Hematopoietic multipotent progenitor cell treated with erythropoietin and hydrocortisone succinate and interleukin-3 and kit ligand, for 4 days (in vitro differentiated cells): ENCODE measurements around the gene STUB1.

ENCODE experiments used
- DNase-seq: peaks from one replicate; pipeline ENCODE4 v3.0.0-alpha.2; 2015

STUB1 gene

DNA sequence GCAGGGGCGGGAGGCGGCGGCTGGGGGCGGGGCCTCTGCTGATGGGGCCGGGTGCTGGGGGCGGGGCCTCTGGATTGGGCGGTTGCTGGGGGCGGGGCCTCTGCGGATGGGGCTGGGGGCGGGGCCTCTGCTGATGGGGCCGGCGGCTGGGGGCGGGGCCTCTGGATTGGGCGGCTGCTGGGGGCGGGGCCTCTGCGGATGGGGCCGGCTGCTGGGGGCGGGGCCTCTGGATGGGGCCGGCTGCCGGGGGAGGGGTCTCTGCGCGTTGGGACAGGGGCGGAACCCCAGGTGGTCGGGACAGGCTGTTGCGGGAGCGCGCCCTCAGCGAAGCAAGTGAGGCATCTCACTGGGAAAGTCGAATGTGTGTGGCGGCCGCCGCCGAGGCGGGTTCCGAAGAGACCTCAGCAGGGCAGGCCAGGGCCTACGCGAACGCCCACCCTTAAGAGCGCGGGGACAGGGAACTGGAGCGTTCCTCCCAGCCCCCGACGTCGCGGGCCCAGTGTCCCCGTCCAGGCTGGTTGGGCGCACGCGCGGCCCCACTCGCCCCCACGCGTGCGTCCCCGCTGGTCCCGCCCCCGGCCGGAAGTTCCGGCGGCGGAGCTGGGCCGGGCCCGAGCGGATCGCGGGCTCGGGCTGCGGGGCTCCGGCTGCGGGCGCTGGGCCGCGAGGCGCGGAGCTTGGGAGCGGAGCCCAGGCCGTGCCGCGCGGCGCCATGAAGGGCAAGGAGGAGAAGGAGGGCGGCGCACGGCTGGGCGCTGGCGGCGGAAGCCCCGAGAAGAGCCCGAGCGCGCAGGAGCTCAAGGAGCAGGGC, at the start of gene STUB1:
Gene STUB1 (plus strand): TSS at position 597 of the 811 bp plus-strand sequence. CDS start 116 bp downstream, at position 713.
- peak; percentile 94 for DNase-seq

DNA sequence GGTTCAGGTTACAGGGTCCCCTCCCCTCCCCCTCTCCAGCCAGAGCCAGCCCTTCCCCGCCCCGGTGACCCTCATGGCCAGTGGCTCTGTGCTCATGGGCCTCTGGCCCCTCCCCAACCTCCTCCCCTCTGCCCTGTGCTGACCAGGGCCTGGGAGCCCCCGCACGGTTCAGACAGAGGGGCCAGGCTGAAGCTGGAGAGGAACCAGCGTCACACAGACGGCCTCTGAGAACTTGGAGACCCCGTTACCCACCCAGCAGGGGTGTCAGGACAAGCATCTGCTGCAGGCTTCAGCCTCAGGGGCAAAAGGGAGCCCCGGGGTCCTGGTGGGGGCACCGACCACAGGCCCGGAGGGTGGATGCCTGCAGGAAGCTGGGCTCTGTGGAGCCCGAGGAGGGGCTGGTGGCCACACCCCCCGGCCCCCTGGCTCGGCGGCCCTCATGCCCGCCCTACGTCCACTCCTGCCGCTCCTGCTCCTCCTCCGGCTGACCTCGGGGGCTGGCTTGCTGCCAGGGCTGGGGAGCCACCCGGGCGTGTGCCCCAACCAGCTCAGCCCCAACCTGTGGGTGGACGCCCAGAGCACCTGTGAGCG, 49.3 kb upstream of the STUB1 start, which contains the start of gene WFIKKN1:
Gene WFIKKN1 (plus strand): TSS at position 171 of the 591 bp plus-strand sequence. CDS start 269 bp downstream, at position 440.
- peak; percentile 24 for DNase-seq

DNA sequence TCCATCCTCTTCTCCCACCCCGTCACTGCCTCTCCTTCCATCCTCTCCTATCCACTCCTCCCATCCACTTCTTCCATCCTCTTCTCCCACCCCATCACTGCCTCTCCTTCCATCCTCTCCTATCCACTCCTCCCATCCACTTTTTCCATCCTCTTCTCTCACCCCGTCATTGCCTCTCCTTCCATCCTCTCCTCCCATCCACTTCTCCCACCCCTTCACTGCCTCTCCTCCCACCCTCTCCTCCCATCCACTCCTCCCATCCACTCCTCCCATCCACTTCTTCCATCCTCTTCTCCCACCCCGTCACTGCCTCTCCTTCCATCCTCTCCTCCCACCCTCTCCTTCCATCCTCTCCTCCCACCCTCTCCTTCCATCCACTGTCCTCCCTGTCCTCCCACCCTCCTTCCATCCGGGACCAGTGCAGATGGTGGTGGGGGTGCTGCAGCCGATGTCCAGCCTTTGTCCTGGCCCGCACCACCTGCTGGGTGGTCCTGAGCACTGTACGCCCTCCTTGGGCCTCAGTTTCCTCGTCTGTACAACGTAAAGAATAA, 48.3 kb upstream of the STUB1 start:
- DNase-seq: no peak

DNA sequence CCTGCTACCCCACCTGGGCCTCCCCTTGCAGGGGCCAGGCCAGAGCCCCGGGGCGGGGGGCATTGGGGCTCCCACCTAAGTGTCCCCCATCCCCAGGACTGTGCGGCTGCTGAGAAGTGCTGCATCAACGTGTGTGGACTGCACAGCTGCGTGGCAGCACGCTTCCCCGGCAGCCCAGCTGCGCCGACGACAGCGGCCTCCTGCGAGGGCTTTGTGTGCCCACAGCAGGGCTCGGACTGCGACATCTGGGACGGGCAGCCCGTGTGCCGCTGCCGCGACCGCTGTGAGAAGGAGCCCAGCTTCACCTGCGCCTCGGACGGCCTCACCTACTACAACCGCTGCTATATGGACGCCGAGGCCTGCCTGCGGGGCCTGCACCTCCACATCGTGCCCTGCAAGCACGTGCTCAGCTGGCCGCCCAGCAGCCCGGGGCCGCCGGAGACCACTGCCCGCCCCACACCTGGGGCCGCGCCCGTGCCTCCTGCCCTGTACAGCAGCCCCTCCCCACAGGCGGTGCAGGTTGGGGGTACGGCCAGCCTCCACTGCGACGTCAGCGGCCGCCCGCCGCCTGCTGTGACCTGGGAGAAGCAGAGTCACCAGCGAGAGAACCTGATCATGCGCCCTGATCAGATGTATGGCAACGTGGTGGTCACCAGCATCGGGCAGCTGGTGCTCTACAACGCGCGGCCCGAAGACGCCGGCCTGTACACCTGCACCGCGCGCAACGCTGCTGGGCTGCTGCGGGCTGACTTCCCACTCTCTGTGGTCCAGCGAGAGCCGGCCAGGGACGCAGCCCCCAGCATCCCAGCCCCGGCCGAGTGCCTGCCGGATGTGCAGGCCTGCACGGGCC, 47.5 kb upstream of the STUB1 start:
- DNase-seq: no peak

DNA sequence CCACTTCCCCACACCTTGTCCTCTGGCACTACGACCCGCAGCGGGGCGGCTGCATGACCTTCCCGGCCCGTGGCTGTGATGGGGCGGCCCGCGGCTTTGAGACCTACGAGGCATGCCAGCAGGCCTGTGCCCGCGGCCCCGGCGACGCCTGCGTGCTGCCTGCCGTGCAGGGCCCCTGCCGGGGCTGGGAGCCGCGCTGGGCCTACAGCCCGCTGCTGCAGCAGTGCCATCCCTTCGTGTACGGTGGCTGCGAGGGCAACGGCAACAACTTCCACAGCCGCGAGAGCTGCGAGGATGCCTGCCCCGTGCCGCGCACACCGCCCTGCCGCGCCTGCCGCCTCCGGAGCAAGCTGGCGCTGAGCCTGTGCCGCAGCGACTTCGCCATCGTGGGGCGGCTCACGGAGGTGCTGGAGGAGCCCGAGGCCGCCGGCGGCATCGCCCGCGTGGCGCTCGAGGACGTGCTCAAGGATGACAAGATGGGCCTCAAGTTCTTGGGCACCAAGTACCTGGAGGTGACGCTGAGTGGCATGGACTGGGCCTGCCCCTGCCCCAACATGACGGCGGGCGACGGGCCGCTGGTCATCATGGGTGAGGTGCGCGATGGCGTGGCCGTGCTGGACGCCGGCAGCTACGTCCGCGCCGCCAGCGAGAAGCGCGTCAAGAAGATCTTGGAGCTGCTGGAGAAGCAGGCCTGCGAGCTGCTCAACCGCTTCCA, 46.7 kb upstream of the STUB1 start:
- DNase-seq: no peak

DNA sequence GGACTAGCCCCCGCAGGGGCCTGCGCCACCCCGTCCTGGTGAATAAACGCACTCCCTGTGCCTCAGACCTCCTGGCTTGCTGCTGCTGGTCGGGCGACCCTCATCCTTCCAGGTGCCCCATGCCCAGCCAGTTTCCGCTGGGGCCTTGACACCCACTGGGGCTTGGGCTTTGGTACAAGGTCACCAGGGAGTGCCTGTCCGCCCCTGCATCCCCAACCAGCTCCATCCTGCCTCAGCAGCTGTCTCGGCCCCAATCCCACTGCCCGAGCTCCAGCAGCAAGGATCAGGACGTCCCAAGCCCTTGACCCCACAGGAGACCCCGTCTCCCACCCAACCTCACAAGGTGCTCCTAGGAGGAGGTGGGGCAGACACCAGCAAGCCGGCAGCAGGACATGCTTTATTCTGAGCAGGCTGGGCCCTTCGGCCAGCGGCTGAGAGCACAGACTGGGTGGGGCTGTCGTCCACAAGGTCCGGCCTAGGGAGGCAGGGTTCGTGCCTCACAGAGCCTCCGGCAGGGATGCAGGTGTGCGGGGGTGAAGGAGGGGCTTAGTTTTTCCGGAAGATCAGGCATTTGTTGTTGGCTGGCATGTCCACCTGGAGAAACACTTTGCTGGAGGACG, 46.0 kb upstream of the STUB1 start:
- no peak for DNase-seq

DNA sequence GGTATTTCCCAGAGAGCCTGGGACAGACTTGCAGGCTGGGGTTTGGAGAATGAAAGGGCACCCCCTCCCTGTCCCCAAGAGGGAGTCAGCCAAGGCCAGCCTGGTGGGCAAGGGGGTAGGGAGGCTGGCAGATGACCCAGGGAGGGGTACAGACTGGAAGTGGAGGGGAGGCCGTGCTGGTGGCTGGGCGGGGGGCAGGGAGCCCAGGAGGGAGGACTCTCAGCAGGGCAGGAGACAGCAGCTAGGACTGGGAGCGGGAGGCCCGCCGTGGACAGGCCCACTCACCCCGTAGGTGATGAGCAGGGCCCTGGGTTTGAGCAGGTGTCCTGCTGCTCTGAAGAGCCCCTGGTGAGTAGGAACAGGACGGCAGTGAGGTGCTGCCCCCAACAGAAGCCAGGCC, 45.2 kb upstream of the STUB1 start:
- no peak for DNase-seq

DNA sequence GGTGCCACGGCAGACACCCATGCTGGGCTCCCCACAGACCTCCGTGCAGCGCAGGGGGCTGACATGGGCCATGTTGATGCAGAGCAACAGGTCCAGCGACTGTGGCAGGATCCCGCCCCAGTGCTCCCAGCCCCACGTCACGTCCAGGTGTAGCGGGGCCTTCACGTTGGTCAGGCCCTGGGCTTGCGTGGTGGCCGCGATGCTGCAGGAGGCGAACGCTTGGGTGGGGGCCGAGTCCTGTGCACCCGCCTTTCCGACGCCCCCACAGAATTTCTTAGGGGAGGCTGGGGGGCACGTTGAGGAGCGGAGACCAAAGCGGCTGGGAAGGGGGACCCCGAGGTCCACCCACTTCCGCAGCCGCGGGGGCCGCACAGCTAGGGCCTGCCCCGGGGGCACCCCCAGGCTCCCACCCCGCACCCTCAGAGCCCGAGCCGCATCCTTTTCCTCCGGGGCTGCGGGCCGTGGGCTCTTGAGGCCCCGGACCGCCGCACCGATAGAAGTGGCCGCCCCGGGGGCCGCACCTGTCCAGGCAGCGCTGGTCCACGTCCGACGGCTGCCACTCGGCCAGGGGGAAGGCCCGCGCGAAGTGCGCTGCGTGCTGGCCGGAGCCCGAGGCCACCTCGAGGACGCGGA, 44.5 kb upstream of the STUB1 start:
- DNase-seq: peak; percentile 27

DNA sequence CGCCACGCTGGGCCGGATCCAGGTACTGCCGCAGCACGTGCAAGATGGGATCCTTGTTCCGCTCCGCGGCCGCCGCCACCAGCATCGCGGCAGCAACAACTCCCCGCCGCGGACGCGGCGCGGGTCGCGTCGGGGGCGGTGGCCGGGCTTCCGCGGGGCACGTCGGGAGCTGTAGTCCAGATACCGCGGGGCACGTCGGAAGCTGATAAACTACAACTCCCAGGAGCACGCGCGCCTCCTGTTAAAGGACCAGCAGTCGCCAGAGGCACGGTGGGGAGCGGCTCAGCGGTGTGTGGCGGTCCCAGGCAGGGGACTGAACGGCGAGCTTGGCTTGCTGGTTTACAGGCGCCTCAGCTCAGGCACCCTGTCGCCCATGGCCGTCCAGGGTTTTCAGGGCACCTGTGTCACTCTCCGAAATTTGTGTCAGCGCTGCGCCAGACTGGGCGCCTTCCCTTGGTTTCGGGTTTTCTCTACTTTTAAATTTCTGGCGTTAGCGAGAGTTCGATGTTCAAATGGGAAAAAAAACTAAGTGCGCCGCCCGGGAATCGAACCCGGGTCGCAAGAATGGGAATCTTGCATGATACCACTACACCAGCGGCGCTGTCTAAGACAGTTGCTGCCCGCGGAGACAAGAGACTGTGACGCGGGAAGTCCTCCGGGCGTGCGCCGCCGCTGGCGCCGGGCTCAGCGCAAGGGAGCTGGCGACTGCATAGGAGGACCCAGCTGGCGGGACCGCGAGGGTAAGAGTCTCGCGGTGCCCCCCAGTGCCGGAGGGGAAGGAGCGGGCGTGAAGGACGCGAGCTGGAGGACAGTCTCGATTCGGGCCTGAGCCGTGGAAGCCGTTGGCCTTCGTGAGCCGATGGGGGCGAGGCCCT, 43.8 kb upstream of the STUB1 start, which contains the start of gene METTL26:
Gene METTL26 (minus strand): TSS at position 100 of the 875 bp plus-strand sequence. CDS start 15 bp downstream, at position 85.
- peak; percentile 98 for DNase-seq

DNA sequence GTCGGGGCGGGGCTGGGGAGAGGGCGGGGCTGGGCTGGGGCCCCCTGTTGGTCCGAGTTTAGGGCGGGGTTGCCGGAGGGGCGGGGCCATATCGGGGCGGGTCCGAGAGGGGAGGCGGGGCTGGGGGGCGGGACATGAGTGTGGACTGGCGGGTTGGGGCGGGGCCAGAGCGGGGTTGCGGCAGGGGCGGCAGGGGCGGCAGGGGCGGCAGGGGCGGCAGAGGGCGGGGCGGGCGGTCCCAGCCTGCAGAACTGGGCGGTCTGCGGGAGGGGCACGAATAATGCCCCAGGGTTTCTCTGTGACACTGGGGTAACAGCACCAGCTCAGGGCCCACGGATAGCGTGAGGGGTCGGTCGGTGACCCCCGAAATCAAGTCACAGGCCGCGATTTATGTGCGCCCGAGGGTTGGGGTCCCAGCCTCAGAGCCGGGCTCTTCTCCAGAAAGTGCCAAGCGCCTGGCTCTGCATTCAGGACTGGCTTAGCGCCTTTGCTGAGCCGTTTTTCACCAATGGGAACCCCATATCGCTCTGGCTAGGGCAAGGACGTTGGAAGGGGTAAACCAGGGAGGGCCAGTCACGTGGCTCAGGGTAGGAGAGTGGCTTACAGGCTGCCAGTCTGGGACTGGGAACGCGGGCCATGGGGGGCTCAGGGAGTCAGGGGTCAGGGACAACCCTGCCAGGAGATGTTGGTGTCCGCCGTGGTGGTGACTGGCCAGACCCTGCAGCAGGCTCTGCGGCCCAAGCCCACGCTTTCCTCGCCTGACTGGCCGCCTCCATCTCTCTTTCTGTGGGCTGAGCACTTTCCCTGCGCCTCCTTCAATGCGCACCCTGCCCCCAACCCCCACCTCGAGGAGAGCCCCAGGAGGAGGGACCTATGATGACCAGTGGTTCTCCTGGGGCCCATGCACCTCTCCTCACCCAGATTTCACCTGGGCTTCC, 42.9 kb upstream of the STUB1 start:
- DNase-seq: peak; percentile 95

DNA sequence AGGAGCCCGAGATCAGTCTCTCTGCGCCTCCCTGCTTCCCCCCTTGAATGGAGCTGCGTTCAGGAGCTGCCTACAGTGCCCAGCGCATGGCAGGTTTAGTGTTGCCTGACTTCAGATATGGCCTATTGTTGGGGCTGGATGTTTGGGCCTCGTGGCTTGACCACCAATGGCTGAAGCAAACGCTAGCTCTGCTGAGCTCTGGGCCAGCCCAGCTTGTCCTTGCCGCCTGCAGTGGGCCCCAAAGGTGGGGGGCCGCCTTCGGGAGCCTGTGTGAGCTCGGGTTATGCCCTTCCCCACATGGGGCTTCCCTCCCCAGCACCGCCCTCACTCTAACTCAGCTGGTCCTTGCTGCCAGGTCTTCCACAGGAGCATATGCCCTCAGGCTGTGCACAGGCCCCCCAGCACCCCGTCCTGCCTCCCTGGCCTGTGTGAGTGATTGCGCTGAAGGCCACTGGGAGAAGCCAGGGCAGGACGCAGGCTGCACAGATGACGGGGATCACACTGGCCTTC, 42.1 kb upstream of the STUB1 start:
- DNase-seq: no peak

DNA sequence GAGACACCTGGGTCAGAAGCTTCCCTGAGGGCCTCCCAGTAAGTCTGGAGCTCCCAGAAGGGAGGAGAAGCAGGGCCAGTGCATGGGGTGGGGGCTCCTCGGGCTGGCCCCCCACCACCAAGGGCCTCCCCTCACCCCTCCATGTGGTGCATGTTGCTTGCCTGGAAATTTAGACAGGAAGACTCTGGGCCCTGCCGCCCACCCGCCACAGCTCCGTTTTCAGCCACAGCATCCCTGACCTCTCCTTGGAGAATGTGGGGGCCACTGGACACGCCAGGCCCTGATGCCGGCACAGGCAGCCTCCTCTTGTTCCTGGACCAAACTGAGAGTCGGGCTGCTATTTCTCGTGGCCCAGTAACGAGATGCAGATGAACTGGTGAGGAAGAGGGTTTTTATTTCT, 41.4 kb upstream of the STUB1 start:
- DNase-seq: no peak

DNA sequence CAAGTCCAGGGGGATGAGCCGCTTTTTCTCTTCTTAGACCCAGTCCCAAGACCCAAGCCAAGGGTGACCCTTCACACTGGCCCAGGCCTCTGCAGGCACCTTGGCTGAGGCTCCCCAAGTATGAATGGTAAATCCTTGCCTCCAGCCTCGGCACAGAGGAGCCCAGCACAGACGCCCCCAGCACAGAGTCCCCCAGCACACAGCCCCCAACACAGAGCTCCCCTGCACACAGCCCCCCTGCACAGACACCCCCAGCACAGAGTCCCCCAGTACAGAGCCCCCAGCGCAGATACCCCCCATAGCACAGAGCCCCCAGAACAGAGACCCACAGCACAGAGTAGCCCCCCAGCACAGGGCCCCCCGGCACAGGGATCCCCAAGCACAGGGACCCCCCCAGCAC, 39.6 kb upstream of the STUB1 start:
- DNase-seq: no peak

DNA sequence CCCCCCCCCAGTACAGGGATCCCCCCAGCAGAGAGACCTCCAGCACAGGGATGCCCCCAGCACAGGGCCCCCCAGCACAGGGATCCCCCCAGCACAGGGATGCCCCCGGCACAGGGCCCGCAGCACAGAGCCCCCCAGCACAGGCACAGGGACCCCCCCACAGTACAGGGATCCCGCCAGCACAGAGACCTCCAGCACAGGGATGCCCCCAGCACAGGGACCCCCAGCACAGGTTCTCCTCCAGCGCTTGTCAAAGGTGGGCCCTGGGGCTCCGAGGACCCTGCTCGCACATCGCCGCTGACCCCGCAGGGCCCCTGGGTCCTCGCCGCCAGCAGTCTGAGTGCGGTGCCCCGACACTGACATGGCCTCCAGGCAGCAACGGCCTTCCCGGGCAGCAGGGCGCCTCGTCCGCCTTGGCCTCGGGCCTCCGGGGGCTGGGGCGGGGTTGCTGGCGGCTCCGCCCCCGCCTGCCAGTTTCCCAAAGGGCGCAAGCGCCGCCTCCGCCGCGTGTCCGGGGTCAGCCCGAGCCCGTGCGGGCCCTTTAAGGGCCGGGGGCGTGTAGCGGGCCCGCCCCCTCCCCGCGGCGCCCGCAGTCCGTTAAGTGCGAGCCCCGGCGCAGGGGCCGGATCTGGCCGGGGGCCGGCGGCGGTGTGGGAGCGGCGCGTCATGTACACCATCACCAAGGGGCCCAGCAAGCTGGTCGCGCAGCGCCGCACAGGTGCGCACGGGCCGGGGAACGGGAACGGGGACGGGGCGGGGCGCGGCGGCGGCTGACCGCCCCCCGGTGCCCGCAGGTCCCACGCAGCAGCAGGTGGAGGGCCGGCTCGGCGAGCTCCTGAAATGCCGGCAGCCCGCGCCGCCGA, 38.7 kb upstream of the STUB1 start, which contains the start of gene MCRIP2:
Gene MCRIP2 (plus strand): TSS at position 503 of the 863 bp plus-strand sequence. CDS start 164 bp downstream, at position 667.
- peak; percentile 94 for DNase-seq

DNA sequence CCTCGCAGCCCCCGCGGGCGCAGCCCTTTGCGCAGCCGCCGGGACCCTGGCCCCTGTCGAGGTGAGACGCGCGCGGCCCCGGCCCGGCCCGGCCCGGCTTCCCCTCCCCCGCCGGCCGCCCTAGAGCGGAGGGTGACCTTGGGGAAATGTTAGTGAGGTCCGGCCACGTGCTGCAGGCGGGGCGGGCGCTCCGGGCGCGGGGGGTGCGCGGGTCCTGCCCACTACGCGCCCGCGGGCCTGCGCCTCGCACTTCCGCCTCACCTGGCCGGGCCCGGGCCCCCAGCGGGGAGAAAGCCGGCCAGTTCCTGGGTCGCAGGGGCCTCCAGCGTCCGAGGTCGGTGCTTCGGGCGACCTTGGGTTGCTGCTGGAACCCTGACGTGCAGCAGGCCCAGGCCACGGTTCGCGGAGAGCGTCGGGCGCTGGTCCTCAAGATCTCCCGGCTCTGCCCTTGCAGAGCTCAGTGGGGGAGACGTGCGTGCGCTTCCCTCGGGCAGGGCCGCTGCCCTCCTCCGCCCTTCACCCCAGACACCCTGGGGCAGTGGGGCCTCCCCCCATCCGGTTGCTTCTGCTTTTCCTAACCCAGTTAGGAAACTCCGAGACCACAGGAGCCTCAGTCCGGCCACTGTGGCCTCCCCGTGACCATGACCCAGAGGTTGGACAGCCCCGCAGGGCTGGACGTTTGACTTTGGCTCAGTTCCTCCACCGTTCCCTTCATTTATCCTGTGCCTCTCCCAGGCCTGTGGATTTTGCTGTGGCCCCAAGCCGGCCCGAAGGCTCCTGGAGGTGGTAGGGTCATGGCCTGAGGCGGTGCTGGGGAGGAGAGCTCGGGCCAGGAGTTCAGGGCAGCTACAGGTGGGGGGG, 37.8 kb upstream of the STUB1 start:
- peak; percentile 76 for DNase-seq

DNA sequence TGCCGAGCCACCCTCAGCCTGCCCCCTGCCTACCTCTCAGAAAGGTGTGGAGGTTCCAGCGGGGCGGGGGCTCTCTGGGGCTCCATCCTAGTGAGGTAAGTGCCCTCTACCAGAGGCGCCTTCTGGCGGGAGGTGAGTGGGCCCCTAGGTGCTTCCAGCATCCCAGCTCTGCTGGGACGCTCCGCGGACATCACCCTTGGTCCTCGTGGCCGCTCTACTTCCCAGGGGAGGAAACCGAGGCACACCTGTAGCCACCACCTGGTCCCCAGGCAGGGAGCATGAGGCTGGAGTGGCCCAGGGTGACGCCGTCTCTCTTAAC, 37.2 kb upstream of the STUB1 start:
- DNase-seq: no peak

DNA sequence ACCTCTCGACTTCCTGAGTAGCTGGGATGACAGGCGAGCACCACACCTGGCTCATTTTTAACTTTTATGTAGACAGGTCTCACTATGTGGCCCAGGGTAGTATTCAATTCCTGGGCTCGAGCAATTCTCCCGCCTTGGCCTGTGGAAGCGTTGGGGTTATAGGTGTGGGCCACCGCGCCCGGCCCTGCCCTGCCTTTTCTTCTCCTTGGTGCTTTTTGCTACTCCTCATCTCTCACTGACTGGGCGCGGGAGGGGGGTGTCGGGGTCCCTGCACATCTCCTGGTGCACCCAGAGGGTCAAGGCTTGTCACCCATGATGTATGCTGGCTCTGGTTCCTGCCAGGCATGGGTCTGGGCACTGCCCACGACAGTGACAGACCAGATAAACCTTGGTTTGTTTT, 35.7 kb upstream of the STUB1 start:
- DNase-seq: no peak
